ENCODE results near the gene SPINT4.
"Not testable (repeated sequence)": the region's sequence is repeated elsewhere in the genome, so short reads cannot be mapped to it uniquely, and the experiment has no call there.

SPINT4 gene

DNA sequence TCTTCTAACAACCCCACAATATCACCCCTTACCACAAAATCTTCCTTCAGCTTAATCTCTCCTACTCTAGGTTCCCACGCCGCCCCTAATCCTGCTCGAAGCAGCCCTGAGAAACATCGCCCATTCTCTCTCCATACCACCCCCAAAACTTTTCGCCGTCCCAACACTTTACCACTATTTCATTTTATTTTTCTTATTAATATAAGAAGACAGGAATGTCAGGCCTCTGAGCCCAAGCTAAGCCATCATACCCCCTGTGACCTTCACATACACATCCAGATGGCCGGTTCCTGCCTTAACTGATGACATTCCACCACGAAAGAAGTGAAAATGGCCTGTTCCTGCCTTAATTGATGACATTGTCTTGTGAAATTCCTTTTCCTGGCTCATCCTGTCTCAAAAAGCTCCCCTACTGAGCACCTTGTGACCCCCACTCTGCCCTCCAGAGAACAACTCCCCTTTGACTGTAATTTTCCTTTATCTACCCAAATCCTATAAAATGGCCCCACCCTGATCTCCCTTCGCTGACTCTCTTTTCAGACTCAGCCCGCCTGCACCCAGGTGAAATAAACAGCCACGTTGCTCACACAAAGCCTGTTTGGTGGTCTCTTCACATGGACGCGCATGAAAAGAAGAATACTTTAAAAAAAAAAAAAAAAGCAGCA lies 42.6 kb downstream of the SPINT4 start:
- H3K4me3 ChIP-seq (ENCODE audit: low read depth, low read length), result not testable (repeated sequence)

DNA sequence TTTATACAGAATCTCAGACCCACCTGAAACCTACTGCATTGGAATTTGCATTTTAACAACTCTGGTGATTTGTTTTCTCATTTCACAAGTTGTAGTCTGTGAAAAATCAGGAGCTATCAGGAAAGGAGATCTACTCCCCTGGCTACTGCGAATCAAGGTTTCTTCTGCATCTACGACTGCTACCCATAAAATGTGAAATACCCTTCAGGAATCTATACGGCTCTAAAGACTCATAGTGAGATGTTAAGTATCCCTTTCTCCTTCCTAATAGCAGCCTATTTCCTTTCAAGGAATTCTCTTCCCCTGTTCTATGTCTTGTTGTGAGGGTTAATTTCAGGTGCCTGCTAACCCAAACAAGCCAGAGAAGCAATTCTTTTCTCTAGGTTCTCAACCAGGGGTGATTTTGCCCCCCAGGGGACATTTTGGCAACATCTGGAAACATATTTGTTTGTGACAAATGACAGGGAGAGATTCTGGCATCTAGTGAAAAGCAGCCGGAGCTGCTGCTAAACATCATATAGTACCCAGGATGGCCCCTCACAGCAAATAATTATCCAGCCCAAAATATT lies 43.2 kb downstream of the SPINT4 start:
- no peak overlapping the region for H3K4me3 ChIP-seq (ENCODE audit: low read depth, low read length)

- H3K4me3 ChIP-seq (ENCODE audit: low read depth, low read length), result no peak overlapping the region
Measured at GRCh38 chr20:45765980-45766379, 43.8 kb downstream of the SPINT4 start.

GRCh38 chr20:45768479-45768878 lies 46.3 kb downstream of the SPINT4 start:
- no peak overlapping the region for H3K4me3 ChIP-seq (ENCODE audit: low read depth, low read length)

DNA sequence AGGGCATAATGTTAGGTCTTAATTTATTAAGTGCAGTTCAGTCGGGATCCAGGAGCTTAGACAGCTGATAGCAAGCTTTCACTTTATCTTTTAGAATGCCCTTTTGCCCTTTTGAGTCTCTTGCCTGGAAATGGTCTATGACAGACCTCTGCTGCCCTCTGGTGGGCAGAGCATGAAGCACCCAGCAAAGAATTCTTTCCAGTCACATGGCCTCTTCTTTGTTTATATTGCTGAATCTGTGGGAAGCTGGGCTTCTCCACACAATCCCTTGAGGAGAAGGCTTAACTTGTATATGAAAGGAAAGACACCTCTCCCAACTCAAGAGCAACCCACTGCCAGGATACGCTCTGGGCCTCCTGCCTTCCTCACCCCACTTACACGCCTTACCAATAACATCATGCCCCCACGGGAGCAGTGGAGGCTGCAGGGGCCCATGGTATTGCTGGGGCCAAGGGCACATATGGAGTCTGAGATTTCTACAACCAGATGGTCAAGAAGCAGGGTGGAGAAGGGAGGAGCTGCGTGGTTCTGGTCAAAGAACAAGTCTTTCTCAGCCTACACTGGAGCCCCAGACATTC lies 49.1 kb downstream of the SPINT4 start:
- H3K4me3 ChIP-seq (ENCODE audit: low read depth, low read length), result no peak overlapping the region

GRCh38 chr20:45772693-45773092 lies 50.5 kb downstream of the SPINT4 start:
- no peak overlapping the region for H3K4me3 ChIP-seq (ENCODE audit: low read depth, low read length)

- no peak overlapping the region for H3K4me3 ChIP-seq (ENCODE audit: low read depth, low read length)
Measured at GRCh38 chr20:45774945-45775344, 52.8 kb downstream of the SPINT4 start.

DNA sequence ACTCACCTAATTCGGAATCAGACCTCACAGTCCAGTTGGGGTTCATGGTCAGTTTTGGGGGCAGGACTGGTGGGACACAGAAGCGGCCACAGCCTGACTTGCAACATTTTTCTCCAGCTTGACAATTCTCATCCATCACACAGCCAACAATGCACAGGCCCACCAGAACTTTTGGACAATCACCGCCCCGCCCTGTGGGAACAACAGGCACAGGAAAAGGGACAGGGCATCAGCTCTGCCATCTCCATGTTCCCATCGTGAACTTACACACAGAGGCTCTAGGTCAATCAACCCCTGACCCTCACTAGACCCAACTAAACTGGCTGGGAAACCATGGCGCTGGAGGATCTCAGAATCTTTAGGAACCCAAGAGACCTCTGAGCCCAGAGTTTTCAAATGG lies 53.3 kb downstream of the SPINT4 start:
- H3K4me3 ChIP-seq (ENCODE audit: low read depth, low read length), result no peak overlapping the region
